Measurements from ENCODE around the gene SLC22A8.
"Not testable (repeated sequence)": the region's sequence is repeated elsewhere in the genome, so short reads cannot be mapped to it uniquely, and the experiment has no call there.

Gene SLC22A8

DNA sequence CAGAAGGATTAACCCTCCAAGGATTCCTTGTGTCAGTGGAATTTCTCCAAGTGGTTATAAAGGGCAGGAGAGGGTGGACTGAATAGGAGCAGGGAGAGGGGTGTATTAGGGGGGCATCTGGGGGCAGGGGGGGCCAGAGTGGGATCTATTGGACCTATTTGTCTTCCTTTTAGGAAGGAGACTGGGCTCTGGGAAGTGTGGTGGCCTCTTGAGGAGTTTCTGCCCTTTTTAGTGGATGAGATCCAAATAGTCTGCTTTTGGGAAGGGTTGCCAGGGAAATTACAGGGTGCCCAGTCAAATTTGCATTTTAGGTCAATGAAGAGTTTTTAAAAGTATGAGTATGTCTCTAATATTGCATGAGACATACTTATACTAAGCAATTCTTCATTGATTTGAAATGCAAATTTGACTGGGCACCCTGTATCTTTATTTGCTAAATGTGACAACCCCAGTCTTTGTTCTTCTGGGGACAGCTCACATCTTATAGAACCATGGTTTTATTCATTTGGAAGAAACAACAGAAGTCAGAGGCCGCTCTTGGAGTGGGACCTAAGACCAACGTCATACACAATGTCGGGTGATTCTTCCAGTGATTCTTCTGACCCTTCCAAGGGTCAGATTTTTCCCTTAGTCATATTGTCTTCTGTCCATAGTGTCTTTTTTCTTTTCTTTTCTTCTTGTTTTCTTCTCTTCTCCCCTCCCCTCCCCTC lies 30.4 kb downstream of the SLC22A8 start:
- DNase-seq, result peak in 4 of 51 donors; percentile 17 to 51 (median 40)

DNA sequence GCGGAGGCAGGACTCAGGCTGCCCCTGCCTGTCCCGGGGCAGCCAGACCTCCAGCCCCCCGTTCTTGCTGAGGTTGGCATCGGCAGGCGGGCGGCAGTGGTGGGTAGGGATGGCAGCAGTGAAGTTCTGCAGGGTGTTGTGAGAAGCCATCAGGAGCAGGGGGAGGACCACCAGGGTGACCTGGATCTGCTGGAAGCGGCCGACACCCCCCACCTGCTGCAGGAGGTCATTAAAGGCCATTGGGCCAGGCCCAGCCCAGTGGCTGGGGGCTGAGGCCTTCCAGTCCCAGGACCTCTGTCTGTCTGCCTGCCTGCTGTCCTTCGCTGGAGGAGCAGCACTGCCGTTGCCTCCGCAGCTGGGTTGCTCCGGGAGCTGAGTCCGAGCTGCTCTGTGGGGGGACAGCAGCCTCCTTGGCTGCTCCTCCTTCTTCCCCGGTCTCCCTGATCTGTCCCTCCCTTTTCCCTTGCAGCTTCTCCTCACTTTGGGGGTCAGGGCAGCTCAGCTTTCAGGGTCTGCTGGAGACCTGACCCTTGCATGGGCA lies 31.1 kb downstream of the SLC22A8 start, which contains the start of gene SLC22A6:
Gene SLC22A6 (minus strand): TSS at position 517 of the 541 bp plus-strand sequence. CDS start 277 bp downstream, at position 240.
- peak in 15 of 51 donors; percentile 9 to 51 (median 22) for DNase-seq

DNA sequence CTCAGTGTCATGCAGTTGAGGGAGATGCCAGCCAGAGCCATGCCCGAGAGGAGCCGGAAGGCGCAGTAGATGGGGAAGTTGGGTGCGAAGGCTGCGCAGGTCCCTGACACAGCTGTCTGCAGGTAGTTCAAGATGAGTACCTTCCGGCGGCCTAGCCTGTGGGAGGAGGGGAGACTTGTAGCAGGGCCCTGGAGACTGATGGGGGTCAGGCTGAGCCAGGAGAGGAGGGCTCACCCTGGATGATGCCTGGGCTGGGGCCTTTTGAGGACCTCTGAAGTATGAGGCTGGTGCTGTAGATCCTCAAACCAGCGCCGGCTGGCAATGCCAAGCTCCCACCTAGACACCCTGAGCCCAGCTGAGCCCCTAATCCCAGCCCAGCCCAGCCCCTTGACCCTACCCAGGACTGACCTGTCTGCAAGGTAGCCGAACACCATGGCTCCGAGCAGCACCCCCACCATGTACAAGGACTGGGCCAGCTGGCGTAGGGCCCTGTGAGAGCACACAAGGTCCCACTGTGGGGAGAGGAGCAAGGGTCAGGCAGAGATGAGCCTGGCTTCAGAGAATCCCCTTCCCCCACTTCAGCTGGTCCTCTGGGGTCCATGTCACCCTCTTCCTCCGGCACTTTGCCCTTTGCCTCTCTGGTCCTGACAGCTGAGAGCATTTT lies 32.0 kb downstream of the SLC22A8 start:
- DNase-seq, result peak in 1 of 51 donors; percentile 8

GRCh38 chr11:62981743-62982142 lies 33.9 kb downstream of the SLC22A8 start:
- no peak for DNase-seq

DNA sequence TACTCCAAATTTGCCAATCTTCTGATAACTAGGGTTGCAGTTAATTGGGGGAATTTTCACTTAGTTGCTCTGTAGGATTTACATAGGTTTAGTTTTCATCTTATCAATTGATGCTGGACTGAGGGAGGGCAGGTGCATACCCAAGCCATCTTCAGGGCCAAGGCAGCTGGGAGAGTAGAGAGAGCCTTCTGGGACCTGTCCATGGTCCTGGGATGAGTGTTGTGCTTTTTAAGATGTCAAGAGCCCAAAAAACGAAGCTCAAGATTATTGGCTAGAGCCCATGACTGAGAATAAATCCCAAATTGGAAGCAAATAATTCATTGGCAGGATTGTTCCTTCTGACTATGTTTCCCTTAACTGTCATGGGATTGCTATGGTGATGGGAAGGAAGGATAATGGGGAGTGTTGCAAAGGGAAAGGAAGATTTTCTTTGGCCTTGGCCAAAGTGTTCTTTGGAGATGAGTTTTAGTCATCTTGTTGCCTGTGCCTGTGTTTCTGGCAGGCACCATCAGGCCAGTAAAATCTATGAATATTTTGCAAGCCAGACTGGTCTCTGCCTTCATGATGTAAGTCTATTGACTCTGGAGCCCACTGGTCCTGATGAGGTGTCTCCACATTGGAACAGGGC lies 35.4 kb downstream of the SLC22A8 start:
- no peak for DNase-seq

GRCh38 chr11:62976109-62976508 lies 39.5 kb downstream of the SLC22A8 start:
- no peak for DNase-seq

- peak in 7 of 51 donors; percentile 6 to 17 (median 9) for DNase-seq
Observed at GRCh38 chr11:62974848-62975522, 40.7 kb downstream of the SLC22A8 start.

DNA sequence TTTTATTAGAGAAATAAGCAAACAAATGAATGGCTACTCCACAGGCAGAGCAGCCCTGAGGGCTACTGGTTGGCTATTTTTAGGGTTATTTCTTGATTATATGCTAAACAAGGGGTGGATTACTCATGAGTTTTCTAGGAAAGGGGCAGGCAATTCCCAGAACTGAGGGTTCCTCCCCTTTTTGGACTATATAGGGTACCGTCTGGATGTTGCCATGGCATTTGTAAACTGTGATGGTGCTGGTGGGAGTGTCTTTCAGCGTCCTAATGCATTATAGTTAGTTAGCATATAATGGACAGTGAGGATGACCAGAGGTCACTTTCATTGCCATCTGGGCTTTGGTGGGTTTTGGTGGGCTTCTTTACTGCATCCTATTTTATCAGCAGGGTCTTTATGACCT lies 50.1 kb downstream of the SLC22A8 start:
- DNase-seq, result no peak

GRCh38 chr11:62962391-62962790 lies 53.2 kb downstream of the SLC22A8 start:
- no peak for DNase-seq

GRCh38 chr11:62961017-62961570 lies 54.5 kb downstream of the SLC22A8 start:
- DNase-seq, result no peak

GRCh38 chr11:62959422-62959980 lies 56.1 kb downstream of the SLC22A8 start:
- DNase-seq, result no peak

DNA sequence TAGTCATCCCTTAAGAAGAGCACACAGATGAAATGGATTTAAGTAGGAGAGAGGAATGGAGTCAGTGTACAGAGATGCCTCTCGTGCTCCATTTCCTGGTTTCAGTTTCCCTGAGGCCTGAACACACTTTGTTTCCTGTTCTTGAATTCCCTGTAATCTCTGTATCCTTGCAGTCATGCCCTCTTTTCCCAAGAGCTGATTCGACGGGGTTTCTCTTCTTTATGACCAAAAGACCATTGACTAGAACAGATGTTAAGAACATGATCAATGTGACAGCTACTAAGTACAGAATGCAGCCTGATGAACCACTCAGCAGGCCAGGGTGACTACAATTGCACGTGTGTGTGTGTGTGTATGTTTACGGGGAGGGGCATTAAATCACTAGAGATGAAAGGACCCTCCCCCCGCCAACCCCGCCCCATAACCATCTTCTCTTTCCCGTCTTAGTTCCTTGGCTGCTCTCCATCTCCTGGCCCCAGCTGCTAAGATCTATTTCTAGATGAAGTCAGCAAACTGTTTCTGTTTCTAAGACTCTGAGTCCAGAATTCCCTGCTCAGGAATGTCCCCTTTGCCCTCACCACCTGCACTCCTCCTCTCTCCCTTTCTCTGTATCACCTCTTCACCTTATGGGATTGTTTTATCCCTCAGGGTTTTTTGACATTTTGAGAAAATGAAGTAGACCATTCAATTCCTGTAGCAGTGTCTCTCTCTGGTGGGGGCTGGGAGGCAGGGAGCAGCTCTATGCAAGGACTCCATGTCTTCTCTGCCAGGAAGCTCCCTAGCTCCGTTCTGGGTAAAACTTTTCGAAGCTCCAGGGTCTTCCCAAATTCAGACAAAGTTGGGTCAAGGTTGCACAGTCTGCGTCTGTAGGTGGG lies 56.9 kb downstream of the SLC22A8 start:
- no peak for DNase-seq

DNA sequence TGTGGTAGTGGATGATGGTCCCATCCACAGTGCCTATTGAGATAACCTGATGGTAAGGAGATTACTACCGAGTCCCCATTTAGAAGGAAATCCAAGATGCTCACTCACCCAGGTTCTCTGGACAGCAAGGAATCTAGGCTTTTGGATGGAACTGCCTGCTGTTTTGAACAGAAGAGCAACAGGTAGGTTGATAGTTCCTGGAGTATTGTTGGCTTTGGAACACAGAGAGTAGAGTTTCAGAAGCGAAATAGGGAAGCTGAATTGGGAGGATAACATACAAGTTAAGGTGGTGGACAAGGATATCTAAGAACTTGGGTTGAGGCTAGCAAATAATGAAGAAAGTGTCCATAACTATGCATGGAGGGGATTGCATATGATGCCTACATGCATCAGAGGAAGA lies 58.5 kb downstream of the SLC22A8 start:
- no peak for DNase-seq

GRCh38 chr11:62954478-62954877 lies 61.2 kb downstream of the SLC22A8 start:
- DNase-seq, result no peak

GRCh38 chr11:62953811-62954210 lies 61.8 kb downstream of the SLC22A8 start:
- no peak for DNase-seq

GRCh38 chr11:62948765-62949320 lies 66.8 kb downstream of the SLC22A8 start:
- no peak for DNase-seq

DNA sequence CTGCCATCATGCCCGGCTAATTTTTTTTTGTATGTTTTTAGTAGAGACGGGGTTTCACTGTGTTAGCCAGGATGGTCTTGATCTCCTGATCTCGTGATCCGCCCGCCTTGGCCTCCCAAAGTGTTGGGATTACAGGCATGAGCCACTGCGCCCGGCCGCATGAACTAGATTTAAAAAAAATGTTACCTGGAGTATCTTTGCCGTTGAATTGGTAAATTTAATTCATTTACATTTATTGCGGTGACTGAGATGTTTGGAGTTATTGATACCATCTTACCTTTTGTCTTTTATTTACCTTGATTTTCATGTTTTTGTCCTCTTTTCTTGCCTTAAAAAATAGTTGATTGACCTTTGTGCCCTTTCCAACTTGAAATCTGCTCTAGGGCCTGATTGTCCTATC lies 70.1 kb downstream of the SLC22A8 start:
- DNase-seq, result not testable (repeated sequence)
